Skeletal muscle cell (primary cell): ENCODE results near the gene RPLP2.

Experiments
- DNase-seq: peaks from one replicate; pipeline ENCODE4 v3.0.0-alpha.2; 2010; ENCODE audit warnings: low read depth
- H3K4me3 ChIP-seq: 2 replicates; pipeline ENCODE4 v1.5.1; 2011; ENCODE audit warnings: low read depth, mild to moderate bottlenecking, control low read depth, low read length, moderate library complexity

RPLP2 gene

DNA sequence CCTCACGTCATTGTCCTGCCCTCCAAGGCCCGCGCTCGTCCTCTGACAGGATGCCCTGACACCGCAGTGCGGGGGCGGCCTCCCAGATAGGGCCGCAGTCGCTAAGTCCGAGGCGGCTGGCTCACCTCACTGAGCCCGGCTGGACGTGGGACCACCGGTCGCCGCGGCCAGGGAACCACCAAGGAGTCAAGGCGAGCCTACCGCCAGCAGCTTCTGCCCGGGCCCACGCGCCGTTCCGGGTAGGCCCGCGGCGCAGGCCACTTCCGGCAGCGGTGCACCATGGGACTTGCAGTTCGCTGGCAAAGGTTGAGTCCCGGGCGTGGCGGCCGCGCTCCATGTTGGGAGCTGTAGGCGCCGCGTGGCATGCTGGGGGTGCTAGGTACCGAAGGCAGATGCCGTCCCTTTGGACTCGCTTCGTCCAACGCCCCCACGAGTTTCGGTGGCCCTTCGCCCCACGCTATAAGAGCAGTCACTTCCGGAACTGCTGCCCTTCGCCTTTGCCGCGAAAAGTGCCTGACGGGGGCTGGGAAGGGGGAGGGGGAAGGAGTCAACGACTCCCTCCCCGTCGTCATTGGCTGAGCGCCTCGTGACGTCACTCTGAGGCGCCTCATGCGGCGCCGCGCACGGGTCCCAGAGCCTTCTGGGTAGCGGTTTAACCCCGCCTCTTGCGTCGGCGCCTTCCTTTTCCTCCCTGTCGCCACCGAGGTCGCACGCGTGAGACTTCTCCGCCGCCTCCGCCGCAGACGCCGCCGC lies at the start of gene RPLP2:
RPLP2 (plus strand) TSS at position 681 of the 753 bp plus-strand sequence. CDS start 268 bp downstream, outside the sequence.
- H3K4me3 ChIP-seq = peak within 1 kb of the TSS; percentile 97
- peak; percentile 87 for DNase-seq

DNA sequence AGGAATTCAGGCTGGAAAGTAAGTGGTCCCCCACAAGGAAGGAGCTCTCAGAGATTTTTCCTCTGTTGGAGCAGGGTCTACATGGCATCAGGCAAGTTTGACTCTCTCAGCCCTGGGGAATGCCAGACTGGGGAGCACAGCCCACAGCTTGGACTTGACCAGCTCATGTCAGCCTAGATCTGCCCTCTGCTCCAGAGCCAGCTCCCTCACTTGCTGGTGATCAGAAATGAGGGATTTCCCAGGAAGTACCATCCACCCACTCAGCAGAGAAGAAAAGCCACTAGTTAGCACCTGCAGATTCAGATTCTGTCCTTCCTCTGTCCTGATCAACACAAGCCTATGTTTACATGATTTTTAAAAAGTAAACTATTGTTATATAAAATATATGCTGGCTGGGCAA lies 49.5 kb upstream of the RPLP2 start:
- H3K4me3 ChIP-seq = no peak overlapping the region
- no peak for DNase-seq

DNA sequence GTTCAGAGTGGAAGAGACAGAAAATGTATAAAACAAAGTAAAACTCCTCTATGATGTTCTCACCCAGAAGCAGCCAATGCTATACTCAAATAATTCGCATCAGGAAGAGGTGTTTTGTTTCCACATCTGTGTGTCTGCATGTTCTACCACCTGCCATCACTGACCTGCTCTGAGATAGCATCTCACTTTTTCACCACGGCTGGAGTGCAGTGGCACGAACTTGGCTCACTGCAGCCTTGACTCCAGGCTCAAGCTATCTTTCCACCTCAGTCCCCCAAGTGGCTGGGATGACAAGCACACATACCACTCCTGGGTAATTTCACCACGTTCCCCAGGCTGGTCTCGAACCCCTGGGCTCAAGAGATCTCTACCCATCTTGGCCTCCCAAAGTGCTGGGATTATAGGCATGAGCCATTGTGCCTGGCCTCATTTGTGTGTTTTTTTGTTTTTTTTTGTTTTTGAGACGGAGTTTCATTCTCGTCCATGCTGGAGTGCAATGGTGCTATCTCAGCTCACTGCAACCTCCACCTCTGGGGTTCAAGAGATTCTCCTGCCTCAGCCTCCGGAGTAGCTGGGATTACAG lies 48.1 kb upstream of the RPLP2 start:
- H3K4me3 ChIP-seq = no peak overlapping the region
- DNase-seq = no peak

DNA sequence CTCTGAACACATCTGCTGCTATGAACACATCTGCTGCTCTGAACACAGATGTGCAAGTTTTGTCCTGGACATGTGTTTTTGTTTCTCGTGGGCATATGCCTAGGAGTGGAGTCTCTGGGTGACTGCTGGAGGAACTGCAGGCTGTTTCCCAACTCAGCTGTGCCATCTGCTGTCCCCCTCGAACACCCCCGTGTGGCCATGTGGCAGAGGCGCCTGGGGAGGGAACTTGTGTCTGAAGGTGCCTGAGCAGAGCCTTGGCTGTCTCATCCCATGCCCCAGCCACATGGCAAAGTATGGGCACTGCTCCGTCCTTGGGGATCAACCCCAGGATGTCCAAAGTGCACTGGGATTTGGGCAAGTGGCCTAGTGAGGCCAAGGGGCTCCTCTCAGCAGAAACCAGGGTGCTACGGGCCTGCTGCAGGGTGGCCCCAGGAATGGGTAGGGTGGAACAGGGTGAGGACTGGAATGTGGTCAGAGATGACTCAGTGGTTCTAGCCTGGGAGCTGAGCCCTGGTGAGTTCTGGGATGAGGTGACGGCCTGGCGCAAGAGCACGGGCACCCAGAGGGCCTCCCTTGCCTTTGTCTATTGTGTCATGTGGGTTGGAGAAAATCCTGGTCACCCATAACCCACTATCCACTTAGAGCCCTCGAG lies 47.2 kb upstream of the RPLP2 start:
- no peak for DNase-seq
- no peak overlapping the region for H3K4me3 ChIP-seq

DNA sequence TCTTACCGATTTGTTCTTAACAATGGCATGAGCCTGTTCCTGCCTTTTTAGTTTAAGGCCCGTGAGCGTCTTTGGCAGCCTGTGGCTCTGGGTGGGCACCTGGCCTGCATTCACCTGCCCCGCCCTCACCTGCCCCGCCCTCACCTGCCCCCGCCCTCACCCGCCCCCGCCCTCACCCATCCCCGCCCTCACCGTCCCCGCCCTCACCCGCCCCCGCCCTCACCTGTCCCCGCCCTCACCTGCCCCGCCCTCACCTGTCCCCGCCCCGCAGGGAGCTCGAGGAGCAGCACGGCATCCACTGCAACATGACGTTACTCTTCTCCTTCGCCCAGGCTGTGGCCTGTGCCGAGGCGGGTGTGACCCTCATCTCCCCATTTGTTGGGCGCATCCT lies 46.7 kb upstream of the RPLP2 start:
- DNase-seq = no peak

DNA sequence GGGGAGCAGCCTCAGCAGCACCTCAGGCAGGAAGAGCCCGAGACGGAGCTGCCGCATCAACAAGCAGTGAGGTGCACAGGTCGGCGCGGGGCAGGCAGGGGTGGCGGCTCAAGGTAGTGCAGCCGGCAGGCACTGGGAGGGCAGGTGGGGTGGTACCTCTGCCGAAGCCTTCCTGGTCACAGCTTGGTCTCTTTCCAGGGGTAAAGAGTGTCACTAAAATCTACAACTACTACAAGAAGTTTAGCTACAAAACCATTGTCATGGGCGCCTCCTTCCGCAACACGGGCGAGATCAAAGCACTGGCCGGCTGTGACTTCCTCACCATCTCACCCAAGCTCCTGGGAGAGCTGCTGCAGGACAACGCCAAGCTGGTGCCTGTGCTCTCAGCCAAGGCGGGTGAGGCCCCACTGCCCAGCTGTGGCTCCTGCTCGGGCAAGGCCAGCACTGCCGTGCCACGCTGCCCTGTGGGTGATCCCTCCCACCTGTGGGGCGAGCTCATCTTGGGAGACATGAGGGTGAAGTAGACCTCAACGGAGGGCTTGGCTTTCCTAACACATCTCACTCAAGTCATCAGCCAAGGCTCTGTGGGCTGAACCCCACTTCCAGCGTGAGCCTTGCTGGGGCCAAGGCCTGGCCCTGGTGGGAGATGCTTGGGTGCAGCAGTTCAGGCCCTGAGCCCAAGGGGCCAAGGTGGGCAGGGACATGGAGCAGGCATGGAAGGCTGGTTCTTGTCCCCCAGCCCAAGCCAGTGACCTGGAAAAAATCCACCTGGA lies 46.0 kb upstream of the RPLP2 start:
- H3K4me3 ChIP-seq = no peak overlapping the region
- no peak for DNase-seq

More for the DNA sequence above, 46.7 kb upstream of the RPLP2 start:
- no peak overlapping the region for H3K4me3 ChIP-seq

DNA sequence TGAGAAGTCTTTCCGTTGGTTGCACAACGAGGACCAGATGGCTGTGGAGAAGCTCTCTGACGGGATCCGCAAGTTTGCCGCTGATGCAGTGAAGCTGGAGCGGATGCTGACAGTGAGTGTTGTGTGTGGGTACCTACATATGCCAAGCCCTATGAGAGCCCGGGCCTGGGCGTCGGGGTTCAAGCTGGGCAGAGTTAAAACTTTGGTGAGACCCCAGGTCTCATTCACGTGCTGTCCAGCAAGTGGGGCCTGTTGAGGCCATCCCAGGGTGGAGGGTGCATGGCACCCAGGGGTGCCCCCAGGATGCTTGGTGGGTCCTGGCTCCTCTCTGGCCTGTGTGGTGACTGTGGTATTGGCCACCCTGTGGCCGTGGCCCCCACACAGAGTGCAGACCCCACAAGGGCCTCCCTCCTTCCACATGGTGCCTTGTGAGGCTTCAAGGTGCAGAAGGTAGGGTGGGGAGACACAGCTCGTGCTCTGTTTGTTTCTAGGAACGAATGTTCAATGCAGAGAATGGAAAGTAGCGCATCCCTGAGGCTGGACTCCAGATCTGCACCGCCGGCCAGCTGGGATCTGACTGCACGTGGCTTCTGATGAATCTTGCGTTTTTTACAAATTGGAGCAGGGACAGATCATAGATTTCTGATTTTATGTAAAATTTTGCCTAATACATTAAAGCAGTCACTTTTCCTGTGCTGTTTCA lies 45.3 kb upstream of the RPLP2 start:
- H3K4me3 ChIP-seq = no peak overlapping the region
- no peak for DNase-seq

DNA sequence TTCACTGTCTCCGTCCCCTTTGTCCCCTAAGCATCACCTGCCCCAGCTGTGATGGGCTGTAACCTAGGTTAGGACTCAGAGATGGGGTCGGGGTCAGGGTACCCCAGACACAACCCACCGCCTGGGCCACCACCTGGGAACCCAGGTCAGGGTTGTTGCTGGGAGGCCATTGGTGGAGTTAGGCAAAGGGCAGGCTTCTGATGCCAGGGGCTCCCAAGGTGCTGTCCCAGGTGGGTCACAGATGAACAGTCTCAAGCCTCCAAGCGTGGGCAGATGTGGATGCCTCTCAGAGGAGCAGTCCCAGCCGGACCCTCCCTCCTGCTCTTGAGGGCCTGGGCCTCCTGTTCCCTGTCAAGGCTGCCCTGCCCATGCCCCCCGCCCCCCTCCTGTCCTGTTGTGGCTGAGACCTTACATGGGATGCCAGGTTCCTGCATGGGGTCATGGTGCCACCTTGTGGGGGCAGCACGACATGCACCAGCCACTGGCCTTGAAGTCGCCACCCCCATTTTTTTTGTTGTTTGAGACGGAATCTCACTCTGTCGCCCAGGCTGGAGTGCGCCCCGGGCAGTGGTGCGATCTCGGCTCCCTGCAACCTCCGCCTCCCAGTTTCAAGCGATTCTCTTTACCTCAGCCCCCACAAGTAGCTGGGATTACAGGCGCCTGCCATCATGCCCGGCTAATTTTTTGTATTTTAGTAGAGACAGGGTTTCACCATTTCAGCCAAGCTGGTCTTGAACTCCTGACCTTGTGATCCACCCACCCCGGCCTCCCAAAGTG lies 44.6 kb upstream of the RPLP2 start:
- H3K4me3 ChIP-seq = no peak overlapping the region
- no peak for DNase-seq

DNA sequence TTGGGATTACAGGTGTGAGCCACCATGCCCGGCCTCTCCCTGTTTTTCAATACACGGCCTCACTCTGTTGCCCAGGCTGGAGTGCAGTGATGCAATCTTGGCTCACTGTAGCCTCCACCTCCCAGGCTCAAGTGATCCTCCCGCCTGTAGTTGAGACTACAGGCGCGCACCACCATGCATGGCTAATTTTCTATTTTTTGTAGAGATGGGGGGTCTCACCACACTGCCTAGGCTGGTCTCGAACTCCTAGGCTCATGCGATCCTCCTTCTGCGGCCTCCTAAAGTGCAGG lies 44.0 kb upstream of the RPLP2 start:
- no peak overlapping the region for H3K4me3 ChIP-seq
- no peak for DNase-seq

DNA sequence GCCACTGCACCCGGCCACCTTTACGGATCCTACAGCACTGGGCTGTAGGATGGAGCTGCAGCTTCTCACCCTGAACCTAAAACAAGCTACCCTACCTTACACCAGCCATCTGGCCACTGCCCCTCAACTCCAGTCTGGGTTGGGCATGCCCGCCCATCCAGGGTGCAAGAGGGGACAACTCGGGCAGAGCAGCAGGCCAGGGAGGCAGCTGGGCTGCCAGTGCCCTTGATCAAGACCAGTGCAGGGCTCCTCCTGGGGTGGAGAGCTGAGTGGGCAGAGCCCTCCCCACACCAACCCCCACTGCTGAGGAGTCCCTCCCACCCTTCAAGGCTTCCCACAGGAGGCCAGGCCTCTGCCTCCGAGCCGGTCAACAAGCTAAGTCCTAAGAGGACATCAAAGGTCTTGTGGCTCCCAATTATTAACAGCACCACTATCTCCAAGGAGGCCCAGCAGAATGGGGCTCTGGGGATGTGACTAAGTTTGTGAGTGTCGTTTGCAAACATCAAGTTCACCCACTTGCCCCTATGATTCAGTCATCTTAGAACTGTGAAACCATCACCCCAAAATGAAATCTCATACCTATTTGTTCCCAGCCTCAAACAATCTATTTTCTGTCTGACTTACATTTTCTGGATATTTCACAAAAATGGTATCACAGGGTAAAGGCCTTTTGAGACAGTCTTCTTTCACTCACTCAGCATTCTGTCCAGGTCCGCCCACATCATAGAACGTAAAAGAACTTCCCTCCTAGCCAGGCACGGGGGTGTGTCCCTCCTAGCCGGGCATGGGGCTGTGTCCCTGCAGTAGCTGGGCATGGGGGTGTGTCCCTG lies 43.4 kb upstream of the RPLP2 start:
- no peak for DNase-seq
- no peak overlapping the region for H3K4me3 ChIP-seq

DNA sequence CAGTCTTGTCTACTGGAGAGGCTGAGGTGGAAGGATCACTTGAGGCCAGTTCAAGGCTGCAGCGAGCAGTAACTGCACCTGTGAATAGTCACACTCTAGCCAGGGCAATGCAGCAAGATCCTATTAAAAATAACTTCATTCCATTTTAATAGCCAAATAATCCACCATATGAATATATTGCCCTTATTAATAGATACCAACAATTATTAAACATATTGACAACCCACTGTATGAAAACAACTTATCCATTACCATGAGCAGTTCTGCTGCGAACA lies 42.9 kb upstream of the RPLP2 start:
- DNase-seq = no peak
- no peak overlapping the region for H3K4me3 ChIP-seq

DNA sequence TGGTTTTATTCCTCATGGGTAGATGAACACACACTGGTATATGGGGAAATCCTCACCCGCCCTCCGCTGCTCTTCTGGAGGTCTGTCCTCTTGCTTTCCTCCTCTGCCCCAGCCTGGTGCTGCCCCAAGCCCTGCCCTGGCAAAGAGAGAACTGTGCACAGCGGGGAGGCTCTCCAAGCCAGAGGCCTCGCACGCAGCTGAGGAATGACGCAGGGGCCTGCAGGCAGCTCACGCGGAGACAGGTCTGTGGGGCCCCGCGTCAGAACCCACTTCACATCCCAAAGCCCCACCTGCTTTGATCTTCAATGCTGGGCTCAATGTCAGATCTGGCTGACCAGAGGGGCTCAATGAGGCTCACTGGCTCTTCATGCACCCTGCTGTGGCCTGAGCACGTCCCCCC lies 42.5 kb upstream of the RPLP2 start:
- no peak overlapping the region for H3K4me3 ChIP-seq
- no peak for DNase-seq

DNA sequence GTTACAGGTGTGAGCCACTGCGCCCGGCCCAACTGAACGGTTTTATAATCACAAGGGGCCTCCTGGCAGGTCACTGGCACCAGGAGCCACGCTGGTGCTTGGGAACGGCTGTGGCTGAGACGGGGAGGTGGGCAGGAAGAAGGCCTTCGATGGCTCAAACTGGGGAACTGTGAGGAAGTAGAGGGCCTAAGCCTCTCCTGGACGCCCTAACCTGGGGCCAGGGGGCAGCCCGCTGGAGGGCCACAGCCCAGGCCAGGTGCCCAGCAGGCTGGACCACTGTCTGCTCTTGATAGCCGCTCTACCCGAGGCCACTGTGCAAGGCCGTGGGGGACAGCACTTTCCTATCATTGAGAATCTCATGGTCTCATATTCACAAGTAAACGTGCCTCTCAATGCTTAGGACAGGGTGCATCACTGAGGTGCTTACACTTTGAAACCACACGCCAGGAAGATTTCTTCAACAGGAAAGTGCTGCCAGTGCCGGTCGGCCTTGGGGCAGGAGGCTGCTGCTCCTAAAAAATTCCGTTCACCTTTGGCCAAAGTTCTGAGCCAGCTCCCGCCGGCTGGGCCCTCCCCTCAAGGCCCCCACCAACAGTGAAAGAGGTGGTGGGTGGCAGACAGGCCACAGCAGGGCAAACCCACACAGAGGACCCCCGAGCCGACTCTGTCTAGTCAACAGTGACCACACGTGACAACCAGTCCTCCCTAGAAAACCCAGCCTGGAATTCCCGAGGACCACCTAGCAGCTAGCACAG lies 39.7 kb upstream of the RPLP2 start:
- H3K4me3 ChIP-seq = no peak overlapping the region
- DNase-seq = no peak

DNA sequence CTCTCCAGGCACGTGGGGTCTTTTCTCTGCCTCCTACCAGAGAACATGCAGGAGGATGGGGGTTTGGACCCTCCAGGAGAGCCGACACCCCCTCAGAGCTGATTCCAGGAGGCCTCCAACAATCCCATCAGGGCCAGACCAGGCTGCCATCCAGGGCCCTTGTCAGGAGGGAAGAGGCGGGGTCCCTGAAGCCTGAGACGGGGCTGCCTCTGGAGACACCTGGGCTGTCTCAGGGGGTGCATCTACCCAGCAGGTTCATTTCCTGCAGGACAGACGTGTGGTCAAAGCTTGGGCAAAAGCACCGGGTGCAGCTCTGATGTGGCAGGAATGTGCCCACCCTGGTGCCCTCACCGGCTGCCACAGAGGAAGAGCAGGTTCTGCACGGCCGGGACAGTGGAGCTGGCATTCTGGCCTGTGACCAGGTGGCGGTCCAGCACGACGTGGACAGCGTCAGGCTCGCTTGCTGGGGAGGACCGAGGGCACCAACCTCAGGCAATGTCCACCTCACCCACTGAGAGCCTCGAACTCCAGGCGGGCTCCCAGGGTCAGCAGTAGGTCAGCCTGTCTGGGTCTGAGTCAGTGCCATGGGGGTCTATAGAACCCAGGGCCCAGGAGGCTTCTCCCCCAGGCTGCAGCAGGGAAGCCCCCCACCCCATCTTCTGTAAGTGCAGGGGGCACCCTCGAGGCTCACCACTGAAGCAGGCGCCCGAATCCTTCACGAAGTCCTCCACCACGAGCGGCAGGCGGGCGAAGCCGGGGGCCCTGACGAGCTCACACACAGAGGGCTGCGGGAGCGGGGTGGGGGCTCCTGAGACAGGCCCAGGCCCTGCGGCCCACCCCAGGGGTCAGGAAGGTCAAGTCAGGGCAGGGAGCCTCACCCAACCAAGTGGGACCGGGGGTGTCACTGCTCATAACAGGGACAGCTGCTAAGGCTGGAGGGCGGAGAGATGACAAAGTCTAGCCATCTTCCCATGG lies 38.8 kb upstream of the RPLP2 start:
- DNase-seq = no peak
- no peak overlapping the region for H3K4me3 ChIP-seq

DNA sequence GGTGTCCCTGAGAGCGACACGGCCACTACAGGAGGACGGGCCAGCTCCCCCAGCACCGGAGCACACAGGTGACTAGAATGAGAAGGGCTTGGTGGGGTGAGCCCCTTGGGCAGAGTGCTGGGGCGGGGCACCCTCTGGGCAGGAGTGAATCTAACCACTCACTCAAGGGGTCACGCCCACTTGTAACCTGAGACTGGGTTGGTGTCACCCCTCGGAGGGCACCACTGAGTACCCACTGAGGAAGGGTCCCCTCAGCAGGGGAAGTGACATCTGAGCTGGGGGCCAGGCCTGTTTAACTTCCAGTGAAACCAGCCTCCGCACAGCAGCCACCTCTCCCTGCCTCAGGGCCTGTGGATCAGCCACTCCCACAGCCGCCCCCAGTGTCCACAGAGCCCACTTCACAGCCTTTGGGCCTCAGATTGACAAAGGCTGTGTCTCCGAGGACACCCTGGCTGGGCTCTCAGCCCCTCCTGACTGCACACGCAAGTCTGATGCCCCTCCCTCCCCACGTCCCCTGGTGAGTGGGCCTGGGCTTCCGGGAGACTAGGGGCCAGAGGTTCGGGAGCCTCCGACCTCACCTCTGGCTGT lies 38.1 kb upstream of the RPLP2 start:
- no peak for DNase-seq
- H3K4me3 ChIP-seq = no peak overlapping the region
